ENCODE data around the gene HIP1. TPM values are rescaled to one million over a fixed set of nuclear protein-coding genes. Genes with fewer than 3 reads are reported as not detected.
"Not testable (repeated sequence)": the region's sequence is repeated elsewhere in the genome, so short reads cannot be mapped to it uniquely, and the experiment has no call there.

The HIP1 gene
- polyA plus RNA-seq, 6 donors from 2014 or later = 2.5 to 7.8 (median 4.3) TPM

- not testable (repeated sequence) for H3K27me3 Mint-ChIP-seq; H3K27ac Mint-ChIP-seq; H3K9me3 Mint-ChIP-seq; H3K4me1 Mint-ChIP-seq; ATAC-seq (ENCODE audit: low read depth in 2 of 2); DNase-seq; H3K4me3 Mint-ChIP-seq
- peaks cover 9 to 19% of the 10 kb centered on the region in 2 donors for H3K36me3 Mint-ChIP-seq
Observed at GRCh38 chr7:75593500-75594184, 145.1 kb downstream of the HIP1 start.

- no peaks in the 10 kb centered on the region for H3K4me1 Mint-ChIP-seq
- no peaks in the 10 kb centered on the region for H3K27me3 Mint-ChIP-seq
- no peak overlapping the region for H3K4me3 Mint-ChIP-seq
Observed at GRCh38 chr7:75591467-75592255, 147.1 kb downstream of the HIP1 start.

GRCh38 chr7:75590373-75591005, 148.3 kb downstream of the HIP1 start:
- ATAC-seq (ENCODE audit: low read depth in 2 of 2) (no peak), DNase-seq (no peak)
- Mint-ChIP-seq H3K9me3 (peaks cover 0 to 9% (median 1%) of the 10 kb centered on the region in 7 donors), H3K27me3 (no peaks in the 10 kb centered on the region), H3K4me1 (no peaks in the 10 kb centered on the region), H3K4me3 (no peak overlapping the region), H3K36me3 (peaks cover 12 to 24% of the 10 kb centered on the region in 2 donors), H3K27ac (peak overlapping the region in 1 of 6 donors; percentile 24)

More at GRCh38 chr7:75591467-75592255, 147.1 kb downstream of the HIP1 start:
- H3K36me3 Mint-ChIP-seq = peaks cover 12 to 19% of the 10 kb centered on the region in 2 donors
- ATAC-seq (ENCODE audit: low read depth in 2 of 2) (no peak), DNase-seq (no peak)
- peaks cover 0 to 9% (median 1%) of the 10 kb centered on the region in 7 donors for H3K9me3 Mint-ChIP-seq
- H3K27ac Mint-ChIP-seq = no peak overlapping the region

GRCh38 chr7:75584354-75584753, 154.4 kb downstream of the HIP1 start:
- no peaks in the 10 kb centered on the region for H3K4me1 Mint-ChIP-seq
- peak overlapping the region in 1 of 6 donors; percentile 53 for H3K27ac Mint-ChIP-seq
- H3K36me3 Mint-ChIP-seq = peaks cover 4 to 14% of the 10 kb centered on the region in 2 donors
- ATAC-seq (ENCODE audit: low read depth in 2 of 2) (no peak), DNase-seq (no peak)
- H3K4me3 Mint-ChIP-seq = no peak overlapping the region
- H3K27me3 Mint-ChIP-seq = no peaks in the 10 kb centered on the region
- H3K9me3 Mint-ChIP-seq = no peaks in the 10 kb centered on the region

GRCh38 chr7:75583255-75583654, 155.5 kb downstream of the HIP1 start:
- ATAC-seq (ENCODE audit: low read depth in 2 of 2) (no peak), DNase-seq (no peak)
- Mint-ChIP-seq H3K4me1 (no peaks in the 10 kb centered on the region), H3K36me3 (peaks cover 4 to 7% of the 10 kb centered on the region in 2 donors), H3K4me3 (no peak overlapping the region), H3K27me3 (no peaks in the 10 kb centered on the region), H3K9me3 (no peaks in the 10 kb centered on the region), H3K27ac (peak overlapping the region in 4 of 6 donors; percentile 4 to 82 (median 56))

GRCh38 chr7:75579899-75580298, 158.8 kb downstream of the HIP1 start:
- no peaks in the 10 kb centered on the region for H3K36me3 Mint-ChIP-seq

GRCh38 chr7:75578081-75578480, 160.7 kb downstream of the HIP1 start:
- H3K36me3 Mint-ChIP-seq = no peaks in the 10 kb centered on the region
- no peak overlapping the region for H3K4me3 Mint-ChIP-seq
- no peak overlapping the region for H3K27ac Mint-ChIP-seq
- ATAC-seq (ENCODE audit: low read depth in 2 of 2) (no peak), DNase-seq (no peak)
- H3K27me3 Mint-ChIP-seq = no peaks in the 10 kb centered on the region
- H3K4me1 Mint-ChIP-seq = no peaks in the 10 kb centered on the region
- H3K9me3 Mint-ChIP-seq = no peaks in the 10 kb centered on the region

More at GRCh38 chr7:75579899-75580298, 158.8 kb downstream of the HIP1 start:
- Mint-ChIP-seq H3K27ac (no peak overlapping the region), H3K4me1 (no peaks in the 10 kb centered on the region), H3K9me3 (no peaks in the 10 kb centered on the region), H3K4me3 (no peak overlapping the region), H3K27me3 (no peaks in the 10 kb centered on the region)
- ATAC-seq (ENCODE audit: low read depth in 2 of 2) = no peak
- no peak for DNase-seq

- DNase-seq (no peak), ATAC-seq (ENCODE audit: low read depth in 2 of 2) (no peak)
- H3K9me3 Mint-ChIP-seq = no peaks in the 10 kb centered on the region
- H3K27ac Mint-ChIP-seq = peak overlapping the region in 1 of 6 donors; percentile 36
- peaks cover 0 to 5% of the 10 kb centered on the region in 2 donors for H3K36me3 Mint-ChIP-seq
- H3K4me3 Mint-ChIP-seq = no peak overlapping the region
- no peaks in the 10 kb centered on the region for H3K4me1 Mint-ChIP-seq
- H3K27me3 Mint-ChIP-seq = no peaks in the 10 kb centered on the region
Observed at GRCh38 chr7:75575488-75576121, 163.1 kb downstream of the HIP1 start.

- Mint-ChIP-seq H3K9me3 (no peaks in the 10 kb centered on the region), H3K27me3 (no peaks in the 10 kb centered on the region), H3K4me3 (peak overlapping the region in 1 of 8 donors; percentile 26), H3K27ac (peak overlapping the region in 2 of 6 donors; percentile 11 to 66), H3K4me1 (peaks cover 0 to 6% (median 4%) of the 10 kb centered on the region in 3 donors), H3K36me3 (peaks cover 0 to 5% of the 10 kb centered on the region in 2 donors)
- no peak for DNase-seq
- no peak for ATAC-seq (ENCODE audit: low read depth in 2 of 2)
Observed at GRCh38 chr7:75573477-75574019, 165.2 kb downstream of the HIP1 start.

- ATAC-seq (ENCODE audit: low read depth in 2 of 2) (no peak), DNase-seq (no peak)
- Mint-ChIP-seq H3K4me1 (peaks cover 0 to 7% (median 6%) of the 10 kb centered on the region in 3 donors), H3K36me3 (peaks cover 0 to 5% of the 10 kb centered on the region in 2 donors), H3K27me3 (no peaks in the 10 kb centered on the region), H3K4me3 (no peak overlapping the region), H3K27ac (no peak overlapping the region), H3K9me3 (no peaks in the 10 kb centered on the region)
Observed at GRCh38 chr7:75572814-75573213, 165.9 kb downstream of the HIP1 start.

- peaks cover 0 to 7% (median 6%) of the 10 kb centered on the region in 3 donors for H3K4me1 Mint-ChIP-seq
- H3K27me3 Mint-ChIP-seq = no peaks in the 10 kb centered on the region
- H3K36me3 Mint-ChIP-seq = peaks cover 0 to 5% of the 10 kb centered on the region in 2 donors
- no peak overlapping the region for H3K27ac Mint-ChIP-seq
- ATAC-seq (ENCODE audit: low read depth in 2 of 2) (no peak), DNase-seq (no peak)
- no peak overlapping the region for H3K4me3 Mint-ChIP-seq
- H3K9me3 Mint-ChIP-seq = no peaks in the 10 kb centered on the region
Observed at GRCh38 chr7:75572396-75572795, 166.3 kb downstream of the HIP1 start.

- H3K27me3 Mint-ChIP-seq = no peaks in the 10 kb centered on the region
- peaks cover 0 to 5% of the 10 kb centered on the region in 2 donors for H3K36me3 Mint-ChIP-seq
- H3K9me3 Mint-ChIP-seq = peaks cover 0 to 1% (median 0%) of the 10 kb centered on the region in 7 donors
- DNase-seq = no peak
- H3K4me3 Mint-ChIP-seq = peak overlapping the region in 1 of 8 donors; percentile 2
- ATAC-seq (ENCODE audit: low read depth in 2 of 2) = no peak
- H3K27ac Mint-ChIP-seq = no peak overlapping the region
- peaks cover 0 to 7% (median 6%) of the 10 kb centered on the region in 3 donors for H3K4me1 Mint-ChIP-seq
Observed at GRCh38 chr7:75571209-75571608, 167.5 kb downstream of the HIP1 start.
